SK-N-DZ (cell line): ENCODE results near the gene GLG1. TPM values are rescaled to one million over a fixed set of nuclear protein-coding genes. Genes with fewer than 3 reads are reported as not detected.
"Not testable (repeated sequence)": the region's sequence is repeated elsewhere in the genome, so short reads cannot be mapped to it uniquely, and the experiment has no call there.

Experiments
- DNase-seq: peaks from one replicate; pipeline ENCODE4 v3.0.0-alpha.2; 2015; ENCODE audit warnings: low spot score
- polyA plus RNA-seq, 2 experiments: library from polyadenylated mRNA; depleted of rRNA; stranded (reverse); fragments of >200 nt; gene quantifications; 2 replicates each; pipeline ENCODE4 v1.2.3, GENCODE V29; 2014

Gene GLG1
- polyA plus RNA-seq (2014; cell fraction: cytosol; rRNA removed): 42.9 and 50.3 TPM in 2 replicates
- 29.2 and 45.2 TPM in 2 replicates for polyA plus RNA-seq (2014; cell fraction: nucleus; rRNA removed)

DNA sequence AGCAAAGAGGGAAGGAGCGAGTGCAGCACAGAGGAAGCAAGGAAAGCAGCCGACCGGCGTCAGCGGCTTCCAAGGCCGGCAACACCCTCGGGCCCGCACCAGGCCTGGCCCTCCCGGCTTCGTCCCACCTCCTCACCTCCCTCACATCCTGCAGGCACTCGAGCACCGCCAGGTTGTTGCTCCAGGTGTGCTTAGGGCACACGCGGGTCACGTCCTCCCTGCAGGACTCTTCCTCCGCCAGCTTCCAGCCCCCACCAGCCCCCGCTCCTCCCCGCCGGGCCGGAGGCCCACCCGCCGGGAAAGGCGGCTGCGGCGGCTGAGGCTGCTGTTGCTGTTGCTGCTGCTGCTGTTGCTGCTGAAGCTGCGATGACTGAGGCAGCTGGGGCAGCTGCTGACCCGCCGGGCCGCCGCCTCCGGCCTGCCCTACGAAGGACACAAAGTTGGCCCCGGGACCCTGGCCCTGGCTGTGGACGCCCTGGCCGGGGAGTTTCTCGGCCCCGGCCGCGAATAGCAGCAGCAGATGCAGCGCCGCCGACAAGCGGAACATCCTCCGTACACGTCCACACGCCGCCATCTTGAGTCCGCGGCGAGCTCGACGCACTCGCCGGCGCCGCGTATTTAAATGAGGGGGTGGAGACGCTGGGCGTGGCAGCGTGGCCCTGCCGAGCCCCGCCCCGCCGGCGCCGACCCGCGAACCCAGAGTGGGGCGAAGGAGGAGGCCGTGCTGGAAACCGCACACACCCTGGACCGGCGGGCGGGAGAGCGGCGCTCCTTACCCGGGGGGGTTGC is at the start of gene GLG1:
Gene GLG1, minus strand, starts transcription at position 594 of the 789 bp plus-strand sequence. Its CDS starts 20 bp downstream, at position 574.
- DNase-seq: peak; percentile 91

DNA sequence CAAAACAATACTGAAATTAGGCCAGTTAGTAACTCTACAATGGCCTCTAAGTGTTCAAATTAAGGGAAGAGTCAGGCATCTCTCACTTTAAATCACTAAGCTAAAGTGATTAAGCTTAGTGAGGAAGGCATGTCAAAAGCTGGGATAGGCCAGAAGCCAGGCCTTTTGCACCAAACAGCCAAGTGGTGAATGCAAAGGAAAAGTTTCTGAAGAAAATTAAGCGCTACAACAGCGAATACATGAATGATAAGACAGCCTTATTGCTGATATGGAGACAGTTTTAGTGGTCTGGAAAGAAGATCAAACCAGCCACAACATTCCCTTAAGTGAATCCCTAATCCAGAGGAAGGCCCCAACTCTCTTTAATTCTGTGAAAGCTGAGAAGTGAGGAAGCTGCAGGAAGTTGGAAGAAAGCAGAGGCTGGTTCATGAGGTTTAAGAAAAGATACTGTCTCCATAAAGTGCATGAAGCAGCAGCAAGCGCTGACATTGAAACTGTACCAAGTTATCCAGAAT is 47.7 kb upstream of the GLG1 start:
- no peak for DNase-seq

DNA sequence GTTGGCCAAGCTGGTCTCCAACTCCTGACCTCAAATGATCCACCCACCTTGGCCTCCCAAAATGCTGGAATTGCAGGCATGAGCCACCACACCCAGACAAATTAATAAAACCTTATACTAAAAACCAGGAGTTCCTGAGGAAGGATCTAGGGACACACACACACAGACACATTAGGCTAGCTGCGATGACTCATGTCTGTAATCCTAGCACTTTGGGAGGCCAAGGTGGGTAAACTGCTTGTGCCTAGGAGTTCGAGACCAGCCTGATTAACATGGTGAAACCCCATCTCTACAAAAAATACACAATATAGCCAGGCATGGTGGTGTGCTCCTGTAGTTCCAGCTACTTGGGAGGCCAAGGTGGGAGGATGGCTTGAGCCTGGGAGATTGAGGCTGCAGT is 46.0 kb upstream of the GLG1 start:
- not testable (repeated sequence) for DNase-seq

DNA sequence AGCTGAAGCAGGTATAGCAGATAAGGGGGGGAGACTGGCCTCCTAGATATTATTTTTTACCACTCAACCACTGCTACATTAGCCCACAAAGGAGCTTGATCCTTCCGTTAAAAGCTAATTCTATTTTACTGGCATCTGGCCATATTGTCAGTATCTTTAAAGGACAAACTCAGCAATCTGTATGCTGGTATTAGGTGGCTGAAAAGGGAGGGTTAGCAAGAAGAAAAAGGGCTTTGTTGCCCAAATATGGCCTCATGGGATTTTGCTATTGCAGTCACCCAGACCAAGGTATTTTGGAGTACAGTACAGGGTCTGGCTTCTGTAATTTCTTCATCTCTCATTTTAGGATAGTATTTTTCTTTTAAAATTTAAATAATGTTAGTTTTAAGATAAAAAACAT is 45.3 kb upstream of the GLG1 start:
- DNase-seq: no peak

DNA sequence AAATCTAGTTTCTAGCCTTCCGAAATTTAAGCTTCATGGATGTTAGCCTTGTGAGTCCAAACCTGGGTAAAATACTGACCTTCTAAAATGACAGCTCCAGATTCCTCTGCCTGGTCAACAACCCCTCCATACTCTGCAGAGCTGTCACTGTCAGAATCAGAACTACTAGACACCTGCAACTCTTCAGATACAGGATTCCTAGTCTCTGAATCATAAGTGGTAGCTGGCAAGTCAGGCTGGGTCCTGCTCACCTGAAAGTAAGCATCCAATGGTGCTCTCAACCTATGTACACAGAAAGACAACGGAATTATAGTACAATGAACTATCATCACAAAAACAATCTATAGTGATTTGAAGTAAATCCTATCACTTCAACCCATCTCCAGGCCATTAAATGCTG is 44.9 kb upstream of the GLG1 start:
- no peak for DNase-seq

DNA sequence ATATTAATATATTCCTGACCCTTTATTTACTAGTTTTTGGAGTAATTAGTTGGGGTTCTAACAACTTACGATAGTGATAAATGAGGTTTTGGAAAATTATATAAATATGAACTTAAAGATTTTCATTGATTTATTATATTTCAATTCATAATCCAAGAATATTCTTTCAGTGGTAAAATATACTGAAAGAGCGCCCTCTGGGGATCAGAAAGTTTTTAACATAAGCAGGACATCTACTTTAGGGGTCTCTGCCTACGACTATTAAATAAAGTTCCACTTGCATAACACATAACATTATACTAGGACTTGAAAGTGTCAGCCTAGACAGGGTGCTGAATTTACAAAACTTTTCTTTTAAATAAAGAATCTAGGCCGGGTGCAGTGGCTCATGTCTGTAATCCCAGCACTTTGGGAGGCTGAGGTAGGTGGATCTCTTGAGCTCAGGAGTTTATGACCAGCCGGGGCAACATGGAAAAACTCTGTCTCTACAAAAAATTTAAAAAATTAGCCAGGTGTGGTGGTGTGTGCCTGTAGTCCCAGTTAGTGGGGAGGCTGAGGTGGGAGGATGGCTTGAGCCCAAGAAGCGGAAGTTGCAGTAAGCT is 44.2 kb upstream of the GLG1 start:
- DNase-seq: no peak

DNA sequence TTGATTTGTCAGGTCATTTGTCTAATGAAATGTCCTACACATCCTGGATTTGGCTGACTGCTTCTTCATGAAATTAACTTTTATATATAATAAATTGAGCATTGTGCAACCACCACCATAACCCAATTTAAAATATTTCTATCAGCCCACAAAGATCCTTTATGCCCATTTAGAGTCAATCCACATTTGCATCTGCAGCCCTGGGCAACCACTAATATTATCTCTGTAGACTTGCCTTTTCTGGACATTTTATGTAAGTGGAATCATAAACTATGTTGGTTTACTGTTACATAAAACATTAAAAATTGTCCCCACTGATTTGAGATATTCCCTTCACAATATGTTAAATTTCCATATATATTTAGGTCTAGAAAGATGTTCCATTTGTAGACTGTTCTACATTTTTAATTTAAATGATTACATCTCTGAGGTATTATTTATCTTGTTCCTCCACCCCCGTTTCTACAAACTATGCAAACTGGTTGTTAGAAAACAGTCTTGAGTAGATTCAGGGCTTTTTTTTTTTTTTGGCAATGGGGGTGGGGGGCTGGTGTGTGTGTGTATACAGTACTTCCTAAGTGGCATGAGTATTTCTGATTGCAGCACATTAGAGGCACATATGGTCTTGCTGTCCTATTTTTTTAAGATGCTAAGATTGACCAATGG is 43.1 kb upstream of the GLG1 start:
- DNase-seq: no peak

DNA sequence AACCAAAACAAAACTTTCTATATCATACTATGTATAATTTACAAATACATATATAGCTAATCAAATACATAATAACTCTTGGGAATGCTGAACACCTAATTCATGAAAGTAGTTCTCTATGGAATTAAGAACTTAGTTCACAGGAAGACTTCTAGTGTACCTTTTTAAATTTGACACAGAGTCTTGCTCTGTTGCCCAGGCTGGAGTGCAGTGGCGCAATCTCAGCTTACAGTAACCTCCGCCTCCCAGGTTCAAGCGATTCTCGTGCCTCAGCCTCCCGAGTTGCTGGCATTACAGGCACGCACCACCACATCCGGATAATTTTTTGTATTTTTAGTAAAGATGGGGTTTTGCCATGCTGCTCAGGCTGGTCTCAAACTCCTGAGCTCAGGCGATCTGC is 35.1 kb upstream of the GLG1 start:
- no peak for DNase-seq

DNA sequence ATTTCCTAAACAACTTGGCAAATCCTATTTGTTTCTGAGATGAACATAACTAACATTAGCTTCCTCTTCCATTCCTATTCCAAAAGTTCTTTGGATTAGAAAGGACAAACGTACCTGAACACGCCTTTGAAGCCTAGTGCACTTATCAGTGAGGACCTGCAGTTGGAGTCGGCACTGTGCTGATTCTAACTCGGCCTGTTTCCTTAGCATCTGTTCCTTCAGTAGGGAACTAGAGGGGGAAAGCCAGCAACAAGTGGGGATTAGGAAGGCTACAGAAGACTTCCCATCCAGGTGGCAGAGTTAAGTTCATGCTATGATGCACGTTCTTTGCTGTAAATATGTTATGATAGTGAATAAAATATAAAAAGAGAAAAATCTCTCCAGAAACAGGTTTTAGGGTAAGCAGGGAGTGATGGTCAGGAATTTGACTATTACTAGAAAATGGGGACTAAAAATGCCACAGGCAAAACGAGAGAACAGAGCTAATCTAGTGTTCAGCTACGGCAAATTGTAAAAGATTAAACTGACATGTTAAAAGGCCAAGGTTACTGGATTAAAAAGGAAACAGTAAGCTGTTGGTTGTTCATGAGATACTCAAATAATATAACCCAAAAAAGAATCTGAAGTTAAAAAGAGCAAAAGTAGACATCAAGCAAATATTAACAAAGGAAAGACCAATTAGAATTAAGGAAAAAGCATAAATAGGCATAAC is 31.0 kb upstream of the GLG1 start:
- DNase-seq: no peak

DNA sequence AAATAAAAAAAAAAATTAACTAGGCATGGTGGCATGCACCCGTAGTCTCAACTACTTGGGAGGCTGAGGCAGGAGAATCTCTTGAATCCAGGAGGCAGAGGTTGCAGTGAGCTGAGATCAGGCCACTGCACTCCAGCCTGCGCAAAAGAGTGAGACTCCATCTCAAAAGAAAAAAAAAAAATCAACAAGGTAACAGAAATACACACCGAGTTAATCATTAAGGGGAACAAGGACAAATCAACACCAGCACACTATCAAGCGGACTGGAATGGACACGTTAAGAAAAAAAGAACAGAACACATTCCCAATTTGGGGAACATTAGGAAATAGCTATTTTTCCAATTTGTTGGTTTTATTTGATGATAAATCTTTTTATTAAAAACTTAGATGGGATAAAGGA is 28.4 kb upstream of the GLG1 start:
- DNase-seq: no peak

DNA sequence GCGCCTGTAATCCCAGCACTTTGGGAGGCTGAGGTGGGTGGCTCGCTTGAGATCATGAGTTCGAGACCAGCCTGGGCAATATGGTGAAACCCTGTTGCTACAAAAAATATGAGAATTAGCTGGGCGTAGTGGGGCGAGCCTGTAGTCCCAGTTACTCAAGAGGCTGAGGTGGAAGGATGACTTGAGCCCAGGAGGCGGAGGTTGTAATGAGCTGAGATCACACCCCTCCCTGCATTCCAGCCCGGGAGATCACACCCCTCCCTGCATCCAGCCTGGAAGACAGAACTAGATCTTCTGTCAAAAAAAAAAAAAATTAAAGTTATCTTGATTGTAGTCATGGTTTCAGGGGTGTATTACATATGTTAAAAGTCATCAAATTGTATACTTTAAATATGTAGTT is 26.8 kb upstream of the GLG1 start:
- DNase-seq: no peak

DNA sequence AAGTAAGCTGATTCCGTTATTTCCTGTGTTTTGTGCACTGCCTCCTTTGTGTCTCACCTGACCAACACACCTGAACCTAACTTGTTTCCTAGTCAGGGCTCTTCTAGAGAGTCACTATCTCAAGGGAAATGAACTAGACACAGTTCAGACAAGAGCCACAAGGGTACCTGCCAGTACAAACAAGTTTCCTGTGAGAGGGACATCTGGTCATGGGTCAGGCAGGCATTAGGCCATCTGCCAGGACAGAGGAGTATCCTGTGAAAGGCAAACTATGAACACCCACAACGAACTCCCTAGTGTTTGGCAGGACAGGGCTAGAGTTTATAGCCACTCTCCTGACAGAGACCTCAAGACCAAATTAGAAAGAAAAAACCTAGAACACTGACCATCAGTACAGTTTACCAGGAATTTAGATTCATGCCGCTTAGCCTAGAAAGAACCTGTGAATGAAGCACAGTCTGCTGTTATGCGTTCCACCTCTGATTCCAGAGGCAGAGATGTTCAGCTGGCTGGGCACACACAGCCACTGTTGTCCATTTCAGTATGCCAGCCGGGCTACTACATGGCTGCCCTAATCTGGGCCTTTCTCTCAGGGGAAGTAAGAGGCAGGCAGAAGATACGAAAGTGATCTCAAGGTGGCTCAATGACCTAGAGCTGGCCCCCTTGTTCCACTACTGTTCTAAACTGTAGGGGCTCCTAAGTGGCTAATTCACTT is 20.7 kb upstream of the GLG1 start:
- DNase-seq: no peak

DNA sequence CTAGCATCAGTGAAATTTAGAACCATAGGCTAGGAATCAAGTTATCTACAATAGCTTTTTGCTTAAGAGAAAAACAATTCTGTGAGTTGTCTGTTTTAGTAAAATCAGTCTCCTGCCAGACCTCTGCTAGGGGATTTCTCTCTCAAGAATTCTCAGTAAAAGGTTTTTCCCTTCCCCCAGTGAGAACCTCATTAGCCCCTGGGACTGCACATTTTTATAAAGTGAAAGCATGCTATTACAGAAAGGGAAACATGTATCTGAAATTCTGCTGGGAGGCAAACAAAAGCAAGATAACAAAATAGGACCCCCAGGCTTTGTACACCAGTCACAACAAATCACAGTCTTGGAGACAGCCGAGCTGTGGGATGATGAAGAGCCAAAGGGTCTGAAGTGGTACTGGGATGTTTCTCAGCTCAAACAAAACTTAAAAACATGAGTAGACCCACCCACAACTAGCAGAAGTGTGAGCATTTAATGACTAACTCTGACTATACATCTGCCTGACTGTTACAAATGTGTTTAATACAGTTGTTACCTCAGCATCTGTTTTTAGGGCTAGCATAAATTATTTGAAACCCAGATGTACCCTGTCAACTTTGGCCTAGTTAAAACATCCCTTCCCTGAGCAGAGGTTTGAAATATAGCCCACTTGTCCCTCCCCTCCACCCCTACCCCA is 20.0 kb upstream of the GLG1 start:
- no peak for DNase-seq

DNA sequence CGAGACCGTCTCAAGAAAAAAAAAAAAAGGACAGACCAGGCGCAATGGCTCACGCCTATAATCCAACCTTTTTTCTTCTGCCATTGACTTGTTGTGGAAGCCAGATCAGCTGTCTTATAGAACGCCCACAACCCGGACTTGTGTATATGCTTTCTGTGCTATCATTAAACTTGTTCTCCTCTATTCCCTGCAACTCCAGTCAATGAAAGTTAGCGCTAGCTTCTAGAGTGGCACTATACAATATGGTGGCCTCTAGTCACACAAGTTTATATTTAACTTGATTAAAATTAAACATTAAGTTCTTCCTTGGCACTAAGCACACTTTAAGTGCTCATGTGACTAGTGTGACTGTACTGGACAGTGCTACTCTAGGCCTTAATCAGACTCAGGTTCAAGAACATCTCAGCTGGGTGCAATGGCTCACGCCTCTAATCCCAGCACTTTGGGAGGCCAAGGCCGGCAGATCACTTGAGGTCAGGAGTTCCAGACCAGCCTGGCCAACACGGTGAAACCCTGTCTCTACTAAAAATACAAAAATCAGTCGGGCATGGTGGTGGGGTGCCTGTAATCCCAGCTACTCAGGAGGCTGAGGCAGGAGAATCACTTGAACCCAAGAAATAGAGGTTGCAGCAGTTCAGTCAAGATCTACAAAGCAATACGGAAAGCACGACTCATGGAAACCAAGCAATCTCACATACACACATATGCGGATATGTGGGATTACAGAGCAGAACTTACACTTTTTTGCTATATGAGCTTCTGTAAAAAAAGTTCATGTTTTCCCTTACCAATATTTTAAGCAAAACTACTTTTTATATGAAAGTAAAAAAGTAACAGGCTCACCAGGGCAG is 18.8 kb upstream of the GLG1 start:
- DNase-seq: no peak

DNA sequence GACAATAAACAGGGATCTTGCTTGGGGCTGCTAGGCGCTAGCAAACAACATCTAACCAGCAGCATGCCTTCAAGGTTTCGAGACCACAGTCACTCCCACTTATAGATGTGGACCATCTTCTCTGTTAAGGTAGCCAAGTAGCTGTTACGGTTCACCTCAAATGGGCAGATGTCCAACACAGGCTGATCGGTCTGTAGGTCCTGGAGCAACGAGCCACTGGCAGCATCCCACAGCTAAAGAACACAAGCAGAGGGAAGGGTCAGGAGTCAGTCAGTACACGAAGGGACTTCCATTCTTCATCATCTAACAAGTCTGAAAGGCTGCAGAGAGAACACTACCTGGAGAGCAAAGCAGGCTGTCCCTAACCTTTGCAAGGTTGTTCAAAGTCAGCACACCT is 16.9 kb upstream of the GLG1 start:
- DNase-seq: no peak

DNA sequence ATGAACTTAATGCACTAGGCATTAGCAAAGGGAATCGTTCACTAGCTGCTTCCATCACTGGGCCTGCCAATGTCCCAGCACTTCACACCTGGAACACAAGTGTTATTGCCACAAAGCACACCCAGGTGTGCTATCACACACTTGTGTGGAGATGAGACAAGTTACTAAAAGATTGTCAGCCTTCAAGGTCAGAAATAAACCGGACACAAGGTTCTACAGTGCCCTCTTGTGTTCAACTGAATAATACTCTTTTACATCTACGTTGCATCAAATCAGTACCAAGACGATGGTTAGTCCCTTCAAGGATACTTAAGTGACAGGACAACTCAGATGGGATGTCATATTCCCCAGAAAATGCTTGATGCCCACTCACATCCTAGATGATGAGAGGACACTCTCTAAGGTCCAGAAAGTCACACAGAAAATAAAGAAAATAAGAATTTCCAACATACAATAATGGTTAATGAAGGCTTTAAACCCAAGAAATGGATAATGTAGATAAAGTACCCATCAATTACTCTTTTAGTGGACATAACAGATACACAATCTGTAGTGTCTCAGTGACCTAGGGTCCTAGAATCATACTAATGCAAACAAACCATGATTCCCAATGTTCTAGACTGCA is 16.4 kb upstream of the GLG1 start:
- DNase-seq: peak; percentile 44

DNA sequence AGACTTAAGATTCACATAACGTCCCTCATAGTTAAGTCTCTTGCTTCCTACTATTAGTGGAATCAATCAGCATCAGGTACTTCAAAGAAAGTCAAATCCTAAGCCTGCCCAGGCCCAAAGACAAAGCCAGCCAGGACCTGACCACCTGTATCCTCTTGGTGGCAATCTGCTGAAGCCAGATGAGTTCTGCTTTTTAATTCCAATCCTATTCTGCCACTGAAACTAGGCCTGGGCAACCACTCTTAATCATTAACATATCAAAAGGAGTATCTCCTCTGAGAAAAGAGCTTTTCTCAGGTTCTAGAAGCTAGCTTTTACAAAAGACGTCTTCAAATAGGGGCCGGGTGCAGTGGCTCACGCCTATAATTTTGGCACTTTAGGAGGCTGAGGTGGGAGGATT is 15.1 kb upstream of the GLG1 start:
- DNase-seq: no peak

DNA sequence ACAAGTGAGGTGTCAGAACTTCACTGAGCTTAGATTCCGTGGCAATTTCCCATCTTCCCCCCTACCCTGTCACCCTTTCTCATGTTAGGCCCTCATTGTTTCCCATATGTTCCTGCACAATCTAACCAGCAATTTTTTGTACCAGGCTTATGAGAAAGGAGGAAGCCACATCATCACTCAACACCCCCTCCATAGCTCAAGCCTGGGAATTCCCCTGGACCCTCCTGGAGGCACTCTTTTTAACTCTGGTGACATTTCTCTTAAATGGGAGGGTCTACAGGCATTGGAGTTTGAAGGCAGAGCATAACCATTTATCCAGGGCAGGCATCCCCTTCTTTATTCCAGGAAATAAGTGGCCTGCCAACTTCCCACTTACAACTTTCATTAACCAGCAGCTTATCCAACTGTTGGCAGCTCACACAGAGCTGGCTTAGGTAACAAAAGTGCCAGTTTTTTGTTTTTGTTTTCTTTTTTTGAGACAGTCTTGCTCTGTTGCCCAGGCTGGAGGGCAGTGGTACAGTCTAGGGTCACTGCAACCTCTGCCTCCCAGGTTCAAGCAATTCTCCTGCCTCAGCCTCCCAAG is 10.4 kb upstream of the GLG1 start:
- DNase-seq: no peak

DNA sequence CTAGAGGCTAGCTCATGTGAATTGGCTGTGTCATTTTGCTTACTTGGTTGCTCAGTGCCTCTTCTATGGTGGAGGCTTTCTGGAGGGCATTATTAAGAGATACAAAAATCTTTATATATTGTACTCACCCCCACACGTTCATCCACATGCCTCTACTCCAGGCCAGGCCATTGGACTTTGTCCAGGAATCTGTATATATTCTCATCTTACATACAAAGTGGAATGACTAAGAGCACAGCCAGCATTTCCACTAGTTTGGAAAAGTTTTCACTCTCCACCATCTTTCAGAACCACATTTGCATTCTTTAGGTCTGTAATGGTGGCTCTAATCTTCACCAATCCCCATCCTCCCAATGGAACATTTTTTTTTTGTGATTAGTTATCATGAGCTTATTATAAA is 4.8 kb upstream of the GLG1 start:
- DNase-seq: no peak
